Measurements from ENCODE around the gene GRIN3A.

GRCh38 chr9:101689039-101689438, 49.4 kb downstream of the GRIN3A start:
- TF ChIP-seq CTCF (IDR thresholded peaks at IDR 0.05) (no peak), POLR2A (IDR thresholded peaks at IDR 0.05) (no peak)
